ENCODE measurements around the gene KCNK7.

GRCh38 chr11:65604258-65604657, 8.7 kb upstream of the KCNK7 start:
- TF ChIP-seq GATA3 (IDR thresholded peaks at IDR 0.05; ENCODE audit: low read depth, low read length) (no peak), GATA2 (IDR thresholded peaks at IDR 0.05; ENCODE audit: low read depth, low read length) (no peak)
